Brain microvascular endothelial cell (primary cell): ENCODE data around the gene RFX5.

Experiments used
- DNase-seq: peaks from one replicate; pipeline ENCODE4 v3.0.0-alpha.2; 2020
- H3K27ac ChIP-seq: fragments of 250-450 bp; sonication (Bioruptor Pico); 2 replicates; pipeline ENCODE4 v1.5.1; 2020; ENCODE audit warnings: mild to moderate bottlenecking, moderate library complexity
- H3K27me3 ChIP-seq: fragments of 250-450 bp; sonication (Bioruptor Pico); replicated peaks from 2 replicates; pipeline ENCODE4 v1.5.1; 2020; ENCODE audit warnings: mild to moderate bottlenecking
- H3K36me3 ChIP-seq: fragments of 250-450 bp; sonication (Bioruptor Pico); replicated peaks from 2 replicates; pipeline ENCODE4 v1.5.1; 2020; ENCODE audit warnings: mild to moderate bottlenecking
- H3K4me3 ChIP-seq: 2 replicates; pipeline ENCODE4 v1.5.1; 2011; ENCODE audit warnings: low read depth, mild to moderate bottlenecking, control low read depth, low read length, moderate library complexity
- in situ Hi-C: cut with HindIII; loops from 2 replicates; pipeline ENCODE4 v1.10.0; 2017; ENCODE audit warnings: low sequenced_read_pairs, low pct_ligation_motif_present
- TF ChIP-seq, protein P1 (sequence below): IDR thresholded peaks from 2 replicates; pipeline ENCODE4 v1.5.1; 2011; ENCODE audit warnings: low read depth, mild to moderate bottlenecking, moderate library complexity, low read length, control low read depth, inconsistent platforms; ENCODE audit errors: missing control alignments

RFX5 gene

DNA sequence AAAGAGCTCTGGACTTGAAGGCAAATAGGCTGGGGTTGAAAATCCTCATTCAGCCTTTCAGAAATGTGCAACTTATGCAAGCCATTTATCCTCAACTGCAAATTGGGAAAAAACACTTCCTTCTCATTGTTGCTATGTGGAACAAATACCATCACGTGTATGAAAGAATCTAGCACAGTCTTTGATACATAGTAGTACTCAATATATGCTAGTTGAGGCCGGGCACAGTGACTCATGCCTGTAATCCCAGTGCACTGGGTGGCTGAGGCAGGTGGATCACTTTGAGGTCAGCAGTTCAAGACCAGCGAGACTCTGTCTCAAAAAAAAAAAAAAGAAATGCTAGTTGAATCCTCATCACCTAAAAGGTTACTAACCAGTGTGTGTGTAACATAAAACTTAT is 28.1 kb downstream of the RFX5 start:
- peaks cover 30% of the 10 kb centered on the region for H3K36me3 ChIP-seq

DNA sequence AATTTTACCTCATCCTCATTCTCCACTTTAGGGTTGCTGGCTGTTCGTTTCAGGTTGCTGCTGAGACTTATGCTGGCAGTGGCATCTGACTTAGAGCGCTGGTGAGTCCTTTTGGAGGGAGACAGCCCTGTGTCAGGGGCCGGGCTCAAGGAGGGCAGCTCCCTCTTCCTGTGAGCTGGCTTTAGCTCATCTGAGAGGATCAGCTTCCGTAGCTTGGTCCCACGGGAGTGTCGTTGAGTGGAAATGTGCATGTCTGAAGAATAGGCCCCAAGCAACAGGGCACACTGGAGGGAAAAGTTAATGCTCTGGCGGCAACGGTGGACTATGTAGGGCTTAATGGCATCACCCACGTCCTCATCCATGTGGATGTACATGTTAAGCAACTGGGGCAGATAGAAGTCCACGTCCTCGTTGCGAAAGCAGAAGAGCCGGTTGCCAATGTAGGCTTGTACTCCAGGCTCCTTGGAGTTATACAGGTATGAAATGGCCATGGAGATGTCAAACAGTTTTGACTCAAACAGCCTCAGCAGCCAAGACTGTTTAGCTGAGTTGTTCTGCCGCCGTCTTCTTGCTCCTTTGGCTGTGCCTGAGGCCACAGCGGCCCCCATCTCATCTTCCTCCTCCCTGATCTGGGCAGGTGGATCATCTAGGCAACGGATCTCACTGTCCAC is 31.4 kb downstream of the RFX5 start:
- TF ChIP-seq, protein P1, sequence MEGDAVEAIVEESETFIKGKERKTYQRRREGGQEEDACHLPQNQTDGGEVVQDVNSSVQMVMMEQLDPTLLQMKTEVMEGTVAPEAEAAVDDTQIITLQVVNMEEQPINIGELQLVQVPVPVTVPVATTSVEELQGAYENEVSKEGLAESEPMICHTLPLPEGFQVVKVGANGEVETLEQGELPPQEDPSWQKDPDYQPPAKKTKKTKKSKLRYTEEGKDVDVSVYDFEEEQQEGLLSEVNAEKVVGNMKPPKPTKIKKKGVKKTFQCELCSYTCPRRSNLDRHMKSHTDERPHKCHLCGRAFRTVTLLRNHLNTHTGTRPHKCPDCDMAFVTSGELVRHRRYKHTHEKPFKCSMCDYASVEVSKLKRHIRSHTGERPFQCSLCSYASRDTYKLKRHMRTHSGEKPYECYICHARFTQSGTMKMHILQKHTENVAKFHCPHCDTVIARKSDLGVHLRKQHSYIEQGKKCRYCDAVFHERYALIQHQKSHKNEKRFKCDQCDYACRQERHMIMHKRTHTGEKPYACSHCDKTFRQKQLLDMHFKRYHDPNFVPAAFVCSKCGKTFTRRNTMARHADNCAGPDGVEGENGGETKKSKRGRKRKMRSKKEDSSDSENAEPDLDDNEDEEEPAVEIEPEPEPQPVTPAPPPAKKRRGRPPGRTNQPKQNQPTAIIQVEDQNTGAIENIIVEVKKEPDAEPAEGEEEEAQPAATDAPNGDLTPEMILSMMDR: no peak
- no peak overlapping the region for H3K4me3 ChIP-seq
- H3K27ac ChIP-seq: no peak overlapping the region
- peaks cover 29% of the 10 kb centered on the region for H3K36me3 ChIP-seq
- in situ Hi-C loops: no loop called here
- no peaks in the 10 kb centered on the region for H3K27me3 ChIP-seq
- no peak for DNase-seq

More for the DNA sequence above, 28.1 kb downstream of the RFX5 start:
- TF ChIP-seq, protein P1: no peak
- DNase-seq: no peak
- H3K27me3 ChIP-seq: no peaks in the 10 kb centered on the region
- in situ Hi-C loops: no loop called here
- no peak overlapping the region for H3K27ac ChIP-seq
- H3K4me3 ChIP-seq: no peak overlapping the region

DNA sequence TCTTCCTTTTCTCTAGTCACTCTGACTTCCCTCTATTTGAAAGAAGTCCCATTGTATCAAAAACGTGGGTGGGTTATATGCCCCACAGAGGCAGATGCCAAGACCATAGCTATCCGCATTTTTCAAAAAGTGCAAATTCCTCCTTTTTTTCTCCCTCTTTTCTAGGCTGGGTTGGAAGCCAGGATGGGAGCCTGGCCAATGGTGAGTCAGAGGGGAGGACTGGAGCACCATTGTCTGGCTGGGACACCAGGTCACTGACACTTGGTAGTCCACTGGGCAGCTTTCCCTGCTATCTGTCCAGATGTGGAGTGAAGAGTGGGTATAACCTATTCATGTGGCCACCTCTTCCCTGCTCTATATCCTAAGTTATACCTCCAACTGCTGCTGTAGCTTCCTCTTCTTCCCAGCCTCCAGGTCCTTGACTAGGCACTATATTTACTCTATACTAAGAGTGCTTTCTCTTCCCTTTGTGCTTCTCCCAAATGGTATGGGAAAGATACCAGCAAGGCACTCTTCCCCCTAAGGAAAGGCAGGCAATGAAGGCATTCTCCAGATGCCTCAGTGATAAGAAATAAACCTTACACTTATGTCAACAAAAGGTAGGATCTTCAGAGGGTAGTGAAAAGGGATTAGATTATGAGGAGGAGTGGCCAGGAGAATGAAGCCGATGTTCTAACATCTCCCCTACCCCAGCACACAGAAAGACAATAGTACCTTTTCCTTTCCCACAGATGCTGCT is 32.7 kb downstream of the RFX5 start:
- Histone ChIP-seq H3K36me3 (peaks cover 27% of the 10 kb centered on the region), H3K4me3 (no peak overlapping the region), H3K27me3 (no peaks in the 10 kb centered on the region), H3K27ac (peak overlapping the region; percentile 9)
- TF ChIP-seq, protein P1: no peak
- in situ Hi-C loops: no loop called here
- DNase-seq: peak; percentile 75

DNA sequence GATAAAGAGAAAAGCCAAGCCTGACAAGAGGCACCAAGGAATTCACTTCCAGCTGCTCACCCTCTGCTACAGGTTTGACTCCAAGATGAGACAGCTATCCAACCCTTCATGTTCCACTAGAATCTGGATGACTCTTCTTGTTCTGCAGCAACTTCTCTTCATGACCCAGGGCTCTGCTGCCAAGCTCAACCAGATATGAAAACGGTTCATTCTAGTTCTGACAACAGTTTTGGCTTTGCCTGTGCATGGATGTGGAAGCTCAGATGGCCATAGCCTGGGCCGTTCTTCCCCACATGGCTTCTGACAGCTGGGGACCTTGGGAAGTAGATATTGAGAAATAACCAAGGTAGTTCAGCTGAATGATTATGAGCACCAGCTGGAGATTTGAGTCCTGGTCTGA is 33.6 kb downstream of the RFX5 start:
- H3K27me3 ChIP-seq: no peaks in the 10 kb centered on the region
- H3K36me3 ChIP-seq: peaks cover 29% of the 10 kb centered on the region
- in situ Hi-C loops: no loop called here
- TF ChIP-seq, protein P1: no peak
- no peak overlapping the region for H3K4me3 ChIP-seq
- no peak overlapping the region for H3K27ac ChIP-seq
- DNase-seq: no peak

DNA sequence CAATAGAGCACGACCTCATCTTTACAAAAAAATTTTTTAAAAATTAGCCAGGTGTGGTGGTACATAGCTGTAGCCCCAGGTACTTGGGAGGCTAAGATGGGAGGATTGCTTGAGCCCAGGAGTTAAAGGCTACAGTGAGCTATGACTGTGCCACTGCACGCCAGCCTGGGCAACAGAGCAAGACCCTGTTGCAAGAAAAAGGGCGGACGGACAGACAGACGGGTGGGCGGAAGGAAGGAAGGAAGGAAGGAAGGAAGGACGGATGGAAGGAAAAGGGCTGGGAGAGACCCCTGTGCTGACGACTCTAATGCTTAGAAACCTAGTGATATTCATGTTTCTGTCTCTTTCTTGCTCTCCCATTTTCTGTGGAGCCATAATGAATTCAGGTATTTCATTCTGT is 34.2 kb downstream of the RFX5 start:
- DNase-seq: no peak
- Histone ChIP-seq H3K27ac (peak overlapping the region; percentile 97), H3K27me3 (no peaks in the 10 kb centered on the region), H3K4me3 (no peak overlapping the region), H3K36me3 (peaks cover 32% of the 10 kb centered on the region)
- TF ChIP-seq, protein P1: no peak
- in situ Hi-C loops: no loop called here
